ENCODE data around the gene EMX1. TPM values are rescaled to one million over a fixed set of nuclear protein-coding genes. Genes with fewer than 3 reads are reported as not detected.
"Not testable (repeated sequence)": the region's sequence is repeated elsewhere in the genome, so short reads cannot be mapped to it uniquely, and the experiment has no call there.

The EMX1 gene
- total RNA-seq, 2 experiments from 2014 or later: not detected

DNA sequence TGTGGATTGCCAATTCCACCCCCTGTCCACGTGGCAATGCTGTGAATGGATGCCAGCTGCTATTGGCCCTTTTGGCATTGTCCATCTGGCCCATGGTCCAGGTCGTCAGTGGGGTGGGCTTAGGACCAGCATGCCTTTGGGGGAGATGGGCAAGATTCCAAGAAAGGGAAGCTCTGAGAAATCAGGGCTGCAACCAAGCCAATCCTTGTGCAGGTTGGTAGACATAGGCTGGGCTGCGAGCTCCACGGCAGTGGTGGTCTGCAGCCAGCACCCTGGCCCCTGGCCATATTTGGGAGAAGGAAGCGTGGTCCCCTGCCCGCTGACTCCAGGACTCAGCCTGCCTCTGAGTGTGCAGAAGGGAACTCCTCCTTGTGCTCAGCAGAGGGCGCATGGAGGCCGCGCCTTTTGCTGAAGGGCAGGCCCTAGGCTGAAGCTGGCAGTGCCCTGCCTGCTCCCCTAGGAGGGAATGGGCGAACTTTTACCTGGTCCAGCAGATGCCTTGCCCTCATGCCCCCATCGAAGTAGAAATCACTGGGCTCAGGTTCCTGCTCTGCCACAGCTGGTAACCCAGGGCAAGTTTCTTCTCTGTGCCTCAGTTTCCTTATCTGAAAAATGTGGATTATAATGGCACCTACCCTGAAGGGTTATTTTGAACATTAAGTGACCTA, 24.7 kb upstream of the EMX1 start:
- ChIA-PET POLR2A (interaction anchor here (0.6 to 2.2 kb wide), 3 partner anchors 61 to 284 kb away, joined by 3 to 6 read pairs (median 3); no protein-coding TSS in a partner anchor), CTCF (interaction anchor here (0.9 to 7.5 kb wide), 21 partner anchors 10 to 320 kb away, joined by 3 to 171 read pairs (median 4); partner anchors contain the start of gene SFXN5)
- Mint-ChIP-seq H3K36me3 (ENCODE audit: low read depth) (no peaks in the 10 kb centered on the region), H3K4me3 (no peak overlapping the region), H3K27me3 (peaks cover 42% of the 10 kb centered on the region), H3K4me1 (peaks cover 7% of the 10 kb centered on the region), H3K9me3 (no peaks in the 10 kb centered on the region), H3K27ac (no peak overlapping the region)
- DNase-seq: peak; percentile 70

GRCh38 chr2:72893594-72894319, 23.6 kb upstream of the EMX1 start:
- Mint-ChIP-seq H3K27me3 (peaks cover 44% of the 10 kb centered on the region), H3K4me1 (peaks cover 4% of the 10 kb centered on the region), H3K27ac (no peak overlapping the region), H3K4me3 (no peak overlapping the region), H3K36me3 (ENCODE audit: low read depth) (no peaks in the 10 kb centered on the region), H3K9me3 (no peaks in the 10 kb centered on the region)
- CTCF ChIA-PET: interaction anchor here (0.6 to 7.5 kb wide), 18 partner anchors 9 to 319 kb away, joined by 3 to 171 read pairs (median 5); no protein-coding TSS in a partner anchor
- DNase-seq: peak; percentile 59
- POLR2A ChIA-PET: interaction anchor here (1.1 to 2.2 kb wide), 3 partner anchors 60 to 103 kb away, joined by 3 to 8 read pairs (median 6); no protein-coding TSS in a partner anchor

GRCh38 chr2:72894514-72894913, 22.8 kb upstream of the EMX1 start:
- Mint-ChIP-seq H3K27ac (no peak overlapping the region), H3K27me3 (peaks cover 40% of the 10 kb centered on the region)

GRCh38 chr2:72895154-72895553, 22.2 kb upstream of the EMX1 start:
- DNase-seq: no peak
- H3K9me3 Mint-ChIP-seq: no peaks in the 10 kb centered on the region
- POLR2A ChIA-PET: no interaction called here
- CTCF ChIA-PET: interaction anchor here (0.6 to 7.5 kb wide), 7 partner anchors 8 to 317 kb away, joined by 3 to 171 read pairs (median 5); no protein-coding TSS in a partner anchor
- no peak overlapping the region for H3K4me3 Mint-ChIP-seq
- H3K36me3 Mint-ChIP-seq (ENCODE audit: low read depth): no peaks in the 10 kb centered on the region
- H3K4me1 Mint-ChIP-seq: peaks cover 4% of the 10 kb centered on the region
- peaks cover 37% of the 10 kb centered on the region for H3K27me3 Mint-ChIP-seq
- H3K27ac Mint-ChIP-seq: no peak overlapping the region

More at GRCh38 chr2:72894514-72894913, 22.8 kb upstream of the EMX1 start:
- peaks cover 4% of the 10 kb centered on the region for H3K4me1 Mint-ChIP-seq
- ChIA-PET CTCF (interaction anchor here (1.6 to 7.5 kb wide), 4 partner anchors 8 to 318 kb away, joined by 4 to 171 read pairs (median 12); no protein-coding TSS in a partner anchor), POLR2A (interaction anchor here (2.2 kb wide), 1 partner anchor 60 kb away, joined by 6 read pairs; no protein-coding TSS in a partner anchor)
- no peaks in the 10 kb centered on the region for H3K36me3 Mint-ChIP-seq (ENCODE audit: low read depth)
- no peak for DNase-seq
- no peak overlapping the region for H3K4me3 Mint-ChIP-seq
- H3K9me3 Mint-ChIP-seq: no peaks in the 10 kb centered on the region

DNA sequence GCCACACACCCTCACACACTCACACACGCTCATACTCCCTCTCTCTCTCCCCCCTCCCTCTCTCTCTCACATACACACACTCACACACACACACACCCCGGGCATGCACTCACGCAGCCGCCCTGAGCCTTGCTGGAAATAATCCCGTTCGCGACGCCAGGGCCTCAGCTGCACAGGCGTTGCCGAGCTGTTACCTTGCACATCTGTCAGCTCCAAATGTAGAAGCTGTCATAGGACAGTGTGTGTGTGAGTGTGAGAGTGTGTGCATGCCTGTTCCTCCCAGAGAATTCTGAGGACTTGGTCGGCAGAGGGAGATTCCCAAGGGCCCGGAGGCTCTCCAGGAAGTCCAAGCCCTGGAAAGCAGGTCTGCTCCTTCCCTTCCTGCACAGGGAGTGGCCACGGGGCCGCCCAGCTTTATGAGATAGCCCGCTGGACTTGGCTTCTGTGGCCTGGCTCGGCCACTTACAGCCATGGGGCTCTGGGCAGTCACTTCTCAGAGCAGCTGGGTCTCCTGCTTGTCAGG, 21.5 kb upstream of the EMX1 start:
- Mint-ChIP-seq H3K9me3 (no peaks in the 10 kb centered on the region), H3K27me3 (peaks cover 41% of the 10 kb centered on the region), H3K4me3 (no peak overlapping the region), H3K4me1 (peaks cover 4% of the 10 kb centered on the region), H3K27ac (no peak overlapping the region), H3K36me3 (ENCODE audit: low read depth) (no peaks in the 10 kb centered on the region)
- ChIA-PET CTCF (interaction anchor here (0.7 to 7.5 kb wide), 6 partner anchors 8 to 316 kb away, joined by 3 to 171 read pairs (median 4); partner anchors contain the start of genes EMX1 and SPR), POLR2A (no interaction called here)
- no peak for DNase-seq

- ChIA-PET POLR2A (no interaction called here), CTCF (interaction anchor here (0.7 to 7.5 kb wide), 3 partner anchors 9 to 78 kb away, joined by 3 to 171 read pairs (median 3); partner anchors contain the start of gene SPR)
- Mint-ChIP-seq H3K27ac (no peak overlapping the region), H3K27me3 (peaks cover 47% of the 10 kb centered on the region), H3K9me3 (no peaks in the 10 kb centered on the region), H3K4me1 (peaks cover 4% of the 10 kb centered on the region), H3K4me3 (no peak overlapping the region), H3K36me3 (ENCODE audit: low read depth) (no peaks in the 10 kb centered on the region)
- no peak for DNase-seq
Observed at GRCh38 chr2:72896446-72896845, 20.9 kb upstream of the EMX1 start.

GRCh38 chr2:72897785-72898584, 19.3 kb upstream of the EMX1 start:
- Mint-ChIP-seq H3K9me3 (no peaks in the 10 kb centered on the region), H3K36me3 (ENCODE audit: low read depth) (no peaks in the 10 kb centered on the region), H3K27ac (no peak overlapping the region), H3K27me3 (peaks cover 61% of the 10 kb centered on the region), H3K4me3 (no peak overlapping the region), H3K4me1 (peaks cover 4% of the 10 kb centered on the region)
- CTCF ChIA-PET: interaction anchor here (0.7 to 1.4 kb wide), 3 partner anchors 11 to 279 kb away, joined by 5 to 6 read pairs (median 5); partner anchors contain the start of gene SPR
- no peak for DNase-seq
- POLR2A ChIA-PET: no interaction called here

GRCh38 chr2:72898585-72898906, 18.8 kb upstream of the EMX1 start:
- Mint-ChIP-seq H3K4me1 (peaks cover 4% of the 10 kb centered on the region), H3K9me3 (no peaks in the 10 kb centered on the region), H3K27ac (no peak overlapping the region), H3K27me3 (peaks cover 66% of the 10 kb centered on the region), H3K4me3 (no peak overlapping the region), H3K36me3 (ENCODE audit: low read depth) (no peaks in the 10 kb centered on the region)
- DNase-seq: no peak
- CTCF ChIA-PET: interaction anchor here (1.3 to 1.4 kb wide), 2 partner anchors 11 to 279 kb away, joined by 5 read pairs; partner anchors contain the start of gene SPR
- POLR2A ChIA-PET: no interaction called here

DNA sequence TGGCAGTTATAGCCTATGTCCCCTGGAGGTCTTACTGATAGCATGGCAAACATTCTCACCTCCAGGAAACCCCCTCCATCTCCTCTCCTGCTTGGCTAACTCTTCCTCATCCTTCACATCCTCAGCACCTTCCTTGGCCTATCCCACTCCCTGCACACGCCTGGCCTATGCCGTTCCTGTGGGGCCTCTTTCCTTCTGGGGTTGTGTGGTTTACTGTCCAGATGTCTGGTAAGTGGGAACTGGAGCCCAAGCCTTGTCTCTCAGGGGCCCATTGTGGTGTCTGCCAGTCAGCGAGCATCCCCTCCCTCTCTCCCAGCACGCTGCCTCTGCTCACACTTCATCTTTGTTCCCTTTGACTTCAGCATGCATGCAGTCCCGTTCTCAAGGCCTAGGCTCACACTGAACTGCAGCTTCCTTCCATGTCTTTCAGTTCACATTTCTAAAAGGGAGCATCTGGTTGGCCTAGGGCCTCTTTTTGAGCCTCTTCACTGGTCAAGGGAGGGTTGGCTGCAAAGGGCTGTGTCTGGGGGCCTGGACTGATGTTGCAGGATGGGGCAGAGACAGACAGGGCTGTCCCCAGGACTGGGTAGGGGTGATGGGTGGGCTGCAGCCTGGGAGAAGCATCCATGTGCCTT, 17.0 kb upstream of the EMX1 start:
- no peak for DNase-seq
- POLR2A ChIA-PET: no interaction called here
- H3K27me3 Mint-ChIP-seq: peaks cover 68% of the 10 kb centered on the region
- no peaks in the 10 kb centered on the region for H3K36me3 Mint-ChIP-seq (ENCODE audit: low read depth)
- no peaks in the 10 kb centered on the region for H3K9me3 Mint-ChIP-seq
- no peak overlapping the region for H3K4me3 Mint-ChIP-seq
- CTCF ChIA-PET: no interaction called here
- peaks cover 3% of the 10 kb centered on the region for H3K4me1 Mint-ChIP-seq
- H3K27ac Mint-ChIP-seq: no peak overlapping the region

GRCh38 chr2:72901426-72901825, 15.9 kb upstream of the EMX1 start:
- POLR2A ChIA-PET: no interaction called here
- Mint-ChIP-seq H3K9me3 (no peaks in the 10 kb centered on the region), H3K27ac (no peak overlapping the region), H3K4me1 (no peaks in the 10 kb centered on the region), H3K27me3 (peaks cover 68% of the 10 kb centered on the region), H3K4me3 (no peak overlapping the region), H3K36me3 (ENCODE audit: low read depth) (no peaks in the 10 kb centered on the region)
- no peak for DNase-seq
- CTCF ChIA-PET: interaction anchor here (1.4 kb wide), 1 partner anchor 16 kb away, joined by 4 read pairs; no protein-coding TSS in a partner anchor

GRCh38 chr2:72907369-72907768, 9.9 kb upstream of the EMX1 start:
- H3K36me3 Mint-ChIP-seq (ENCODE audit: low read depth); H3K27ac Mint-ChIP-seq: not testable (repeated sequence)

DNA sequence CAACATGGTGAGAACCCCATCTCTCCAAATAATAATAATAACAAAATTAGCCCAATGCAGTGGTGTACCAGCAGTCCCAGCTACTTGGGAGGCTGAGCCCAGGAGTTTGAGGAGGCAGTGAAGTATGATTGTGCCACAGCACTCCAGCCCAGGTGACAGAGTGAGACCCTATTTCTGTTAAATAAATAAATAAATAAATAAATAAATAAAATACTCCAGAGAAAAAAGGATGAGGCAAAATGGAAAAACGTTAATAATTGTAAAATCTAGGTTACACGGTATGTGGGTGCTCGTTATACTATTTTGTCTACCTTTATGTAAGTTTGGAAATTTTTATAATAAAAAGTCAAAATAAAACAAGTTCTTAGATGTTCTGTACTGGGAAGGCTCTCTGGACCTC, 8.6 kb upstream of the EMX1 start:
- DNase-seq: no peak
- no peaks in the 10 kb centered on the region for H3K36me3 Mint-ChIP-seq (ENCODE audit: low read depth)
- H3K4me1 Mint-ChIP-seq: no peaks in the 10 kb centered on the region
- CTCF ChIA-PET: interaction anchor here (1.7 kb wide), 1 partner anchor 21 kb away, joined by 7 read pairs; the partner anchor contains the start of gene SPR
- H3K27ac Mint-ChIP-seq: no peak overlapping the region
- POLR2A ChIA-PET: no interaction called here
- peaks cover 72% of the 10 kb centered on the region for H3K27me3 Mint-ChIP-seq
- H3K9me3 Mint-ChIP-seq: no peaks in the 10 kb centered on the region
- H3K4me3 Mint-ChIP-seq: no peak overlapping the region

More at GRCh38 chr2:72907369-72907768, 9.9 kb upstream of the EMX1 start:
- DNase-seq, H3K9me3 Mint-ChIP-seq, H3K4me3 Mint-ChIP-seq, H3K4me1 Mint-ChIP-seq, POLR2A ChIA-PET: not testable (repeated sequence)
- CTCF ChIA-PET: interaction anchor here (1.5 kb wide), 1 partner anchor 270 kb away, joined by 5 read pairs; no protein-coding TSS in a partner anchor
- peaks cover 75% of the 10 kb centered on the region for H3K27me3 Mint-ChIP-seq
